NCI-H2196 treated with DMSO at 0.1 percent for 48 hours (cell line): ENCODE data around the gene CHADL.
"Not testable (repeated sequence)": the region's sequence is repeated elsewhere in the genome, so short reads cannot be mapped to it uniquely, and the experiment has no call there.

Experiments
- DNase-seq: peaks from one replicate; lab custom pipeline; 2025; ENCODE audit not compliant: unreplicated experiment; lab: John Stamatoyannopoulos, UW

Gene CHADL

DNA sequence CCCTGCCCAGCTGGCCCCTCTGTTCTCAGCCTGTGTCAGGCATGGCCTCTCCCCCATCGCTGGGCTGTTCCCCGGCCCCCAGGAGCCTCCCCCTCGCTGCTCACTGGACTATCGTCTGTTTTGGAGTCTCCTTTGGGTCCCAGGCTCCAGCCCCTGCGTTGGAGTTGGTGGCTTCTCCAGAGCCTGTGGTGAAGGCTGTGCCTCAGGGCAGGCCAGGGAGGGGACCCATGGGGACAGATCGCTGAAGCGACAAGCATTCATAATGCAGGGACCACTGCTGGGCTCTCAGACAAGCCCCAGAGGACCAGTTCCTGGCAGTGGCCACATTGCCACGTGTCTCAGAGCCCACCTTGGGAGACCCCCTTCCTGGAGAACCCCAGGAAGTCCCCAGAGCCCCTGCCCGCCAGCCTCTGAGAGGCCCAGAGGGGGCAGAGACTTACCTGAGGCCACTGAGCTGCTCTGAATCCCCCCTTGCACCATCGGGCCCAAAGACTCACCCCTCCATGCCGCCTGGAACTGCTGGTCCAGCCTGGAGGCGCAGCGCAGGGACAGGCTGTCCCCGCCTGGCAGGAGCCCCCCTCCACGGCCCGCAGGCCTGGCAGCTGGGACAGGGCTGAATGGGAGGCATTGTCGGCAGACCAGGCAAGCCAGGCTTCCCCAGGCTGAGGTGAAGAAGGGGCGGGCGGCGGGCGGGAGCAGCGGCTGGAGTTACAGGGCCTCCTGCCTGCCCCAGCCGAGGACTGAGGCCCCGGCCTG lies at the start of gene CHADL:
Gene CHADL (minus strand): TSS at position 555 of the 756 bp plus-strand sequence. CDS start 50 bp downstream, at position 505.
- no peak for DNase-seq

- no peak for DNase-seq
Measured at GRCh38 chr22:41289671-41290070, 48.9 kb upstream of the CHADL start.

DNA sequence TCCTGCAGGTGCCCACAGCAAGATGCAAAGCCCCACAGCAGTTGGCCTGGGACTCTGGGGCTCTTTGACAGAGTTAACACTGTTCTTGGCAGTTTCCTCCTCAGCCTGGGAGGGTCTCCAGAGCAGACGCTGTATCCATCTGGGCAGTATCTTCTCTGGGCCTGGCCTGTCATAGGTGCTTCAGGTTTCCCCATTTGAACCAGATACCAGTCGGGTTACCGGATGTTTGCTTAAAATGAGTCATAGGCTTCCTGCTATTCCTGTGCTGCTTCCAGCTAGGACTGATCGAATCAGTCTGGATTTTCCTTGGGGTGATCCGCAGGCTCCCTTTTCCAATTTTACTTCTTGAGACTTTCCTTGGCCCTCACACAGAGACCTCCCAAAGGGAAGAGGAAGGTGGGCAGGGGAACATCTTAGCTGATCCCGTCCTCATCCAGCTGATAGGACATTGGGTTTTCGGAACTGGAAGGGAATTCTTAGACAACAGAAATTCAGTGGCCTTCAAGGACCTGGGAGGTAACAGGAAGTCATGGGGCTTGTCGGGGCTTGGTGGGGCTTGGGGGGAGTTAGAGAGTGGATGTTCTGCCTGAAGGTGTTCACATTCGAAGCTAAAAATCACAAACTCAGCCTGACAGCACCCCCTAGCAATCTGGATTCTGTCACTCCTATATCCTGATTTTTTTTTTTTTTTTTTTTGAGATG lies 47.7 kb upstream of the CHADL start:
- peak; percentile 66 for DNase-seq

DNA sequence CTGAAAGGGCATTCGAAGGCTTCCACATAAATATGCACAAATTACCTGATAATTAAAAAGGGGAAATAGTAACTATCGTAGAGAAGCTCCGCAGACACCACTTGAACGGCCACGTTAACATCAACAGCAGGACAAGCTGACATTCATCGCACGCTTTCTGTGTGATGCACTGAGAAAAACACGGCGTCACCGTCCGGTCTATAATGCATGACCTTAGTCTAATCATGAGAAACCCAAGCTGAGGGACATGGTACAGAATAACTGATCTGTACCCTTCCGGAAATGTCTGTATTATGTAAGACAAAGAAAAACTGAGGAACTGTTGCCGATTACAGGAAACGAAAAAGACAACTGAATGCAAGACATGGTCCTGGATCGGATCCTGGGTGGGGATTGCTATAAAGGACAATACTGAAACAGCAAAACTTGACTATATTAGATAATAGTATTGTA lies 45.9 kb upstream of the CHADL start:
- peak; percentile 70 for DNase-seq

GRCh38 chr22:41285820-41286638 lies 45.3 kb upstream of the CHADL start, which contains the start of gene RANGAP1:
Gene RANGAP1, minus strand, starts transcription at chr22:41286187. Its CDS starts 5,143 bp downstream, at chr22:41281044.
- DNase-seq = peak; percentile 99

- DNase-seq = no peak
Measured at GRCh38 chr22:41285441-41285819, 44.7 kb upstream of the CHADL start.

GRCh38 chr22:41284465-41284864 lies 43.7 kb upstream of the CHADL start:
- no peak for DNase-seq

DNA sequence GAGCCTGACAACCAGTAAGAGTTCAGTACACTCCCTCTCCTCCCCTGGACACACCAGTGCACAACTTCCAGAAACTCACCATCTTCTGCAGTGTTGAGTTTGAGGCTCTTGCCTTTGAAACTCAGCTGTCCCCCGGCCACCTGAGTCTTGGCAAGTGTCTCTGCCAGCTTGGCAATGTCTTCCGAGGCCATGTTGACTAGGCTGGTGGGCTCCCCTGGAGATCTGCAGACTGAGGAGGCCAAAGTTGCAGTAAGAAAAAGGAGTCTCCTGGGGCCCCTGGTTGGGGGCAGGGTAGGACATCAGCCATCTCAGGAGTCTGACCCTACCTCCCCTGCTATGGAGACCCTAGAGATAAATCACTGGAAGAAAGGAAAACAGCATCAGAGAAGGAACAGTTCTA lies 40.1 kb upstream of the CHADL start:
- no peak for DNase-seq

DNA sequence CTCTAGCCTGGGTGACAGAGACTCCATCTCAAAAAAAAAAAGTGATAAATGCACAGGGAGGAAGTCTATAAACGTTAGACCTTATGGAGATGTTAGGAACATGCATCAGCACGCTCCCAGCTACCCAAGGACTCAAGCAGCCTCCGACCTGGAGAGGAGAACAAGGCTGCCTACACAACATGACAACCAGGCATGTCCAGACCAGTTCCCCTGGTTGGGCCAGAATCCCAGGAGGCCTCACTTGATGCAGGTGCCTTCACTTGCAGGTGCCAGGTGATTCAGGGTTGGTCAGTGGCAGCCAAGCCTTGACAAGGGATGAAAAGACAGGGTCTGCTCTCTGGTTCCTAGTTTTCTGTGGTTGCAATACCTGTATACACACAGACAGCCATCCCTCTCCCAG lies 39.3 kb upstream of the CHADL start:
- peak; percentile 20 for DNase-seq

DNA sequence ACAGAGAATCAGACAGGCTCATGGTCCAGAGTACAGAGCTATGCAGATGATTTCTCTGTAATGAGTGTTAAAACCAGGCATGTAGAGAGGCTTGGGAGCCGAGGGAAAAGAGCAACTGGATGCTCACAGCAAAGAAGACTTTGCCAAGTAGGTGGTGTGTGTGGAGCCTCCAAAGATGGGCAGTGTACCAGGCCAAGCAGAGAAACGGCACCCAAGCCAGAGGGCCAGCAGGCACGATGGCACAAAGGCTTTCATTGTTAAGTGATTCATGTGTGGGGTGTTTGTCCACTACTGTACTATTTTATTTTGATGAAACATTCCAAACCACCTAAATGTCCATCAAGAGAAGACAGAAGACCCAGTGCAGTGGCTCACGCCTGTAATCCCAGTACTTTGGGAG lies 34.1 kb upstream of the CHADL start:
- DNase-seq = no peak

DNA sequence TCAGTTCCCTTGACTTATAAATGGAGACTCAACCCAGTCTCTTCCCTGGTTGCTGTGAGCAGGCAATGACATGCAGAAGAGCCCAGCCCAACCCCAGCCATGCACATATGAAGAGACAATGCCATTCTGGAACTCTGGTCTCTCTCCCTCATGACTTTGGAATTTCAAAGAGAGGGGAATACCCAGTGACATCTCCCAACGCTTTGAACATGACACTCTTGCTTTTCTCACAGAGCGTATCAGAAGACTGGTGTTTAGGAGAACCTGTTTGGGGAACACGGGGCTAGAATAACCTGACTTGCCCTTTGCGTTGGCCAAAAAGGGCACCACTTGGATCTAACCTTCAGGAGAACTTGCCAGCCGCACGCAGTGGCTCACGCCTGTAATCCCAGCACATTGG lies 32.4 kb upstream of the CHADL start:
- DNase-seq = no peak

DNA sequence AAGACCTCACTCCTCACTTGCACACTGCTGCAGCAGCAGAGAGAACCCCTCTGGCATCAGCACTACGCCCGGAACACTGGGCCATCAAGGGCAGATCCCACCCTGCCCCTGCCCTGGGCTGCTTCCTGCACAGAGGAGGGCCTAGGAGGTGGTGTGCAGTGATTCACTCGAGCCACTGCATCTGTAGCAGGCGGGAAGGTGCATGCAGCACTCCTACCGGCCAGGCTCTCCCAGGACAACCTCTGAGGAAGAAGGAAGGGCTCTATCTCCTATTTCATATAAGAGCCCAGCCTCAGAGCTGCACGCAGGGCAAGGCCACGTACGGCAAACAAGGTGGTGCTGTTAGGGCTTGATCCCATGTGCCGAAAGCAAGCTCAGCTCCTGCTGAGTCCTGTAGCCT lies 31.1 kb upstream of the CHADL start:
- no peak for DNase-seq

GRCh38 chr22:41267958-41268357 lies 27.2 kb upstream of the CHADL start:
- DNase-seq = no peak

- no peak for DNase-seq
Measured at GRCh38 chr22:41264408-41264941, 23.7 kb upstream of the CHADL start.

- DNase-seq = no peak
Measured at GRCh38 chr22:41263704-41264103, 23.0 kb upstream of the CHADL start.

GRCh38 chr22:41262250-41262765 lies 21.6 kb upstream of the CHADL start:
- no peak for DNase-seq

DNA sequence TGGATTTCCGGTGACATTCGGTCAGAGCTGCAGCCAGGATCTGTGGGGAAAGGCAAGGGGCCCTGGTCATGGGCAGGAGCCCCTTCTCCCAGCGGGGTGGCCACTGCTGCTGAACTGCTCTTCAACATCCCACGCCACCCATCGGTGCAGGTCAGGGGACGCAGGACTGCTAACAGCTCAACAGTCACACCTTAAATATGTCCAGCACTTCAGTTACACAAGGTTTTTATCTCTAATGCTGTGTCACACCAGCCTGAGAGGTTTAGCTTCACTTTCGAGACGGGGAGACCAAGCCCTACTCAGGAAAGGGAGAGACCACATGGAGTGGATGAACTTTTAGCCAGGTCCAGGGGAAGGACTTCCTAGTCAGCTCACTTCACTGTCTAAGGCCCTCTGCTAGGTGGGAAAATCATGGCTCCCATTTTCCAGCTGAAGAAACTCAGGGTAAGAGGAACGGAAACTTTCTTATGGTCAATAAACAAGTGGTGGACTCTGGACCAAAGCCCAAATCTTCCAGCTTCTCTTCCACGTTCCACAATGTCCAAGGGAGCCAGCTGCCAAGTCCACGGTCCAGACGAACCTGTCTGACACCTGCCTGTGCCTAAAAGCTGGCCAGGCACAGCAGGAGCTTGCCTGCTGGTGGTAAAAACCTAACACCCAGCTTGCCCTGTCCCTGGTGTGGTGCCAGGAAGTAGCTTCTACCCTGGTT lies 21.0 kb upstream of the CHADL start:
- DNase-seq = peak; percentile 11

- DNase-seq = no peak
Measured at GRCh38 chr22:41260871-41261270, 20.1 kb upstream of the CHADL start.

GRCh38 chr22:41259756-41260155 lies 19.0 kb upstream of the CHADL start:
- DNase-seq = not testable (repeated sequence)

GRCh38 chr22:41257696-41258095 lies 17.0 kb upstream of the CHADL start:
- no peak for DNase-seq
